Effector CD8-positive, alpha-beta T cell (primary cell): ENCODE data around the gene RNF167.

Experiments
- DNase-seq: peaks from one replicate; lab custom pipeline; 2025; lab: John Stamatoyannopoulos, UW

The RNF167 gene

DNA sequence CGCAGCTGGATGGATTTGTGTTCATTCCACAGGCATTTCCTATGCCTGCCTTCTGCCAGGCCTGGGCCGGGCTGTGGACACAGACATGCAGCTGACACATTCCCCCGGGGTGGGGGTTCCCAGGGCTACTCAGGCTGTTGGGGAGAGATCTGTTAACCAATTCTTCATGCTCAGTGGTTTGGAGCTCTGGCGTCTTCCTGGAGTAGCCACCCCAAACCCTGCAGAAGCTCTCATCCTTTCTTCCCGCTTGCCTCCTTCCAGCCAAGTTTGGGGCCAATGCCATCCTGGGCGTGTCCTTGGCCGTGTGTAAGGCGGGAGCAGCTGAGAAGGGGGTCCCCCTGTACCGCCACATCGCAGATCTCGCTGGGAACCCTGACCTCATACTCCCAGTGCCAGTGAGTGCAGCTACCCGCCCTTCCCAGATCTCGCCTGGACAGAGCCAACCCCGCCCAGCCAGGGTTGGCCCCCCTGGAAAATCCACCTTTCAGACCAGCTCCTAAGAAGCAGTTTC is 13.4 kb downstream of the RNF167 start:
- no peak for DNase-seq

- no peak for DNase-seq
Observed at GRCh38 chr17:4955091-4955490, 15.0 kb downstream of the RNF167 start.

DNA sequence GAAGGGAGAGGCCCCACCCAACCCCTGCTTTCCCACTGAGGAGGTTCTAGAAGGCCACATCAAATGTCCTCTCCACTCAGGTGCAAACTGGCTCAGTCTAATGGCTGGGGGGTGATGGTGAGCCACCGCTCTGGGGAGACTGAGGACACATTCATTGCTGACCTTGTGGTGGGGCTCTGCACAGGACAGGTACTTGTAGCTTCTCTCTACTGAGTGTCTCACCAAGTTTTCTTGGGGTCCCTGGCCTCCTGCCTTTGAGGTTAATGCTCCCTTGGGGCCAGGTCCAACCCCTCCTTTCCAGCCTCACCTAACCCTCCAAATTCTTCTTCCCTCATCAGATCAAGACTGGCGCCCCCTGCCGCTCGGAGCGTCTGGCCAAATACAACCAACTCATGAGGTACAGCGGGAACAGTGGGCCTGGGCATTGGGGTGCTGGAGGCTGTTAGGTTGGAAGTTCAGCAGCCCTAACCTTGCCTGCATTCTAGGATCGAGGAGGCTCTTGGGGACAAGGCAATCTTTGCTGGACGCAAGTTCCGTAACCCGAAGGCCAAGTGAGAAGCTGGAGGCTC is 16.5 kb downstream of the RNF167 start:
- peak; percentile 21 for DNase-seq

DNA sequence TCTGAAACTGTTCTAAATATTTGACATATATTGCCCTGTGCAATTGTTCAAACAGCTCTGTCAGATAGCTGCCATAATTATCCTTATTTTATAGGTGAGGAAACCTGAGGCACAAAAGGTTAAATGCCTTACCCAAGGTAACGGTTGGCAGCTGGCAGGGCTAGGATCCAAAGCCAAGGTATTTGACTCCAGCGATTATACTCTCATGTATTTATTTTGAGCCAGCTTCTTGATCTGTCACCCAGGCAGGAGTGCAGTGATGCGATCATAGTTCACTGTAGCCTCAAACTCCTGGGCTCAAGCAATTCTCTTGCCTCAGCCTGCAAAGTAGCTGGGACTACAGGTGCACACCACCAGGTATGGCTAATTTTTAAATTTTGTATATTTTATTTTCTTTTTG is 18.0 kb downstream of the RNF167 start:
- no peak for DNase-seq

DNA sequence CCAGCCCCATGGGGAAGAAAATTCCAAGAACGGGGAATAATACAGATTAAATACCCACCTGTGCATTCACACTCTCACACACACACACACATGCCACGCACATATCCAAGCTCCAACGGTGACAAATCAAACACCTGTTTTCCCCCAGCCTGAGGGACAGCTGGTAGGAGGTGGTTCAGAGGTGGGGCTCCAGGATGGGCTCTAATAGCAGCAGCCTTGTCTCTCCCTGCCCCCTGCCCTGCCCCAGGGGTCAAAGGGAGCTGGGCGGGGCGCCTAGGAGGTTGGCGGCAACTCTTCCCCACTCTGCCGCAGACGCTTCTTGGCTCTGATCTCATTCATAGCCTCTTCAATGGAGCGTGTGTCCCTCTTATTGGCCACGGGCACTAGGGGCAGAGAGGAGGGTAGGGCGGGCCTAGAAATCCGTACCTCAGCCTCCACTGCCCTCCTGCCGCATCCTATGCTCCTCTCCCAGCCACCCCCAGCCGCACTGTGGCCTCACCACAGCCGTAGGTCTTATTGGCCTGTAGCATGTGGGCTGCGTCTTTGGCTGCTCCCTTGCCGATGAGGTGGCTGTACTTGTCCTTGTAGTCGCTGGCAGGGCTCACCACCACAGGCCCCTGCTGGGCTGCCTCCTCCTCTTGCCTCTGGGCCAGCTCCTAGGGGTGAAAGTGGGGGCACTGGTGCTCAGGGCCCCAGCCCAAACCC is 19.3 kb downstream of the RNF167 start:
- no peak for DNase-seq

- no peak for DNase-seq
Observed at GRCh38 chr17:4960279-4960922, 20.3 kb downstream of the RNF167 start.

DNA sequence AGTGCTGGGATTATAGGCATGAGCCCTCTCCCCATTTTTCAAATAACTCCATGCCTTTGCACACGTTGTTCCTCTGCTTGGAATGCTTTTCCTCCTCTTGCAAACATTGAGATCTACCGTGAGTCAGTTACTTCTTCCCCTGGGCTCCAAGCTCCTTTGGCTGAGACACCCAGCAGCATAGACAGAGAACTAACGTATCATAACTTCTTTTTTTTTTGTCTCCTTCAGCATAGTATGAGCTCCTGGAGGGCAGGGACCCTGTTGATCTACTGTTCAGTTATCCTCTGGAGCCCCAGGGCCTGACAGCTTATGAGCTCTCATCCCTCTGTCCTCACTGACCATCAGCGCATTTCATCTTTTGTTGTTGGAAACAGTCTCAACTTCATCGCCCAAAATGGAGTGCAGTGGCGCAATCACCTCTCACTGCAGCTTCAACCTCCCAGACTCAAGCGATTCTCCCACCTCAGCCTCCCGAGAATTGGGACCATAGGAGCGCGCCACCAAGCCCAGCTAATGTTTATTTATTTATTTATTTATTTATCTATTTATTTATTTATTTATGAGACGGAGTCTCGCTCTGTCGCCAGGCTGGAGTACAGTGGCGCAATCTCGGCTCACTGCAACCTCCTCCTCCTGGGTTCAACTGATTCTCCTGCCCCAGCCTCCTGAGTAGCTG is 25.4 kb downstream of the RNF167 start:
- no peak for DNase-seq

DNA sequence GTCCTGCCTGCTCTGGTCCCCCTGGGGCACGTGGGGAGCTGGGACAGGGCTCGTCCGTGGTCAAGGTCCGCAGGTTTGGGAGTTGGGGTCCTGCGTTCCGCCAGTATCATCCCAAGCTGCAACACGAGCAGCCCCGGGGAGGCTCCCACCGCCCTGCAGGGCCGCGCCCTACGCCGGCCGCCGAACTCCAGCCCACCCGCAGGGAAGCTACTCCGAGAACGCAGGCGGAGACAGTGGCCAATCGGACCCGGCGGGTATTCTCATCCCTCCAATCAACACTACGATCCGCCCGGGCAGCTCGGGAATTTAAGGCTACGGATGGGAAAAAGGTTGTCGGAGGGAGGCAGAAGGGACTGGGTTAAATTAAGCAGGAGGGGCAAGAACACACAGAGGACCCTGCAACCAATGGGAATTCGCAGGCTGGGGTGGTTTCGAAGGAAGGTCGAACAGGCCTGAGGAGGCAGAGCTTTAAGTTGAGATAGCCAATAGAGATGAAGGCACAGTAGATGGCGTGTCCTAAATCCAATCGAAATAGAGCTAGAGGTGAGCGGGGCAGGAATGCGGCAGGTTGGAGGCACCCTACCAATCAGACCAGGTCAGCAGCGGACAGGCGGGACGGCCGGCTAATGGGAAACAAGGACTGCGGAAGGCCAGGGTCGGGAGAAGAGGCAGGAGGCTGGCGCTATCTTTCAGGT is 26.9 kb downstream of the RNF167 start:
- peak; percentile 88 for DNase-seq

DNA sequence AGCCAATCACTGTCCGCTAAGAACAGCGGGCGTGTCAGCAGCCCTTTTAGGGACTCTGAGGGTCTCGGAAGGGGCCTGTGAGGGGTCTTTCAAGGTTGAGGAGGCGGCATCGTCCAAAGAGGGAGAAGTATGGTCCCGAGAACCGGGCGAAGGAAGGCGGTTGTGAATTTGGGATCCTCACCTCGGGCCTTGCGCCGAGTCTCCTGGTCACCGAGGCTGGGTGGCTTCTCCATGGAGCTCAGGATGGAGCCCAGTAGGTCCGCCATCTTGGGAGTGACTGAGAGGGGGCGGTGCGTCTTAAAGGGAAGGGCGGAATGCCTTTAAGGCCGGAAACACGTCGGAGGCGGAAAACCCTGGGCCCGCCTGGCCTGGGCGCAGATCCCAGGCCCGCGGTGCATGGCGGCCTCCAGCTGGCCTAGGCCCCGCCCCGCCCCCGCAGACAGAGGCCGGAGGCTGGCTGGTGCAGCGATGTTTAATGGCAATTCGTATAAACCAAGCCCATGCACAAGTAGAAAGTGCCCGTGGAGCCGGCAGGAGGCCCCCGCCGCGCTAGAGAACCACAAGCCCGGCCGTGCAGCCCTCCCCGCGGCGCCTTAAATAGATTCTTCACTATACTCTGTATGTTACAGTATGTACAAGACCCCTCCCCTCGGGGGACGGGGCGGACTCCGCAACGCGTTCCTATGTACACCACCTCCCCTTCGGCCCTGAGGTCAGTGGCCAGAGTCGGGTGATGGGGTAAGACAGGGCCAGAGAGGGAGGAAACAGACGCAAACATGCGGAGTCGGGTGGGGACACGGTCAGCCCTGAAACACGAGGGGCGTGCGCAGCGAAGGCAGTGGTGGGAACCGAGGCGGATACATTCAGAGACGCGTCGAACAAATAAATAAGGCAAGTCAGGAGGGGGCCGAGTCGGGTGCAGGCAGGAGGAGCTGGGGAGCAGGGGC is 27.7 kb downstream of the RNF167 start, which contains the start of gene SPAG7:
Gene SPAG7, minus strand, starts transcription at position 279 of the 947 bp plus-strand sequence. Its CDS starts 13 bp downstream, at position 266.
- DNase-seq: peak; percentile 85

DNA sequence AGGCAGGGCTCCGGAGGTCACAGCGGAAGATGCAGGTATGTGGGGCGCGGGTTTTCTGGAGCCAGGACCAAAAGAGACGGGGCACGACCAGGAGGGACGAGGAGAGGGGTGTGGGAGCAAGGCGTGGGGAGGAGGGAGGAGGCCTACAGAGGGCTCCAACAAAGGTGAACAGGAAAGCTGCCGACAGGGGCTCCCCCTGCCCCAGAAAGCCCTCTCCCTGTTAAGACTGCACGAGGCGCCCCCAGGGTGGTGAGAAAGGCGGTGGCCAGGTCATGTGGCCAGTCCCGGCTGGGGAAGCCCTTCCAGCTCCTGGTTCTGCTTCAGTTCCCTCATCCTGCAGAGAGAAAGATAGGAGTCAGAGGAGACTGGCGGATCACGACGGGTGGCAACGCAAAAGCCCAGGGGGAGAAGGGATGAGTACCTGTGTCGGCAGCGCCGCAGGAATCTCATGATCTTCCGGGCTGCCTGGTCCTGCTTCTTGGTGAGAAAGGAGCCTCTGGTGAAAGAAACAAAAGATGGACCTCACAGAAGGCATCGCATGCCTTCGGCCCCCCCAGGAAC is 28.5 kb downstream of the RNF167 start:
- DNase-seq: no peak

DNA sequence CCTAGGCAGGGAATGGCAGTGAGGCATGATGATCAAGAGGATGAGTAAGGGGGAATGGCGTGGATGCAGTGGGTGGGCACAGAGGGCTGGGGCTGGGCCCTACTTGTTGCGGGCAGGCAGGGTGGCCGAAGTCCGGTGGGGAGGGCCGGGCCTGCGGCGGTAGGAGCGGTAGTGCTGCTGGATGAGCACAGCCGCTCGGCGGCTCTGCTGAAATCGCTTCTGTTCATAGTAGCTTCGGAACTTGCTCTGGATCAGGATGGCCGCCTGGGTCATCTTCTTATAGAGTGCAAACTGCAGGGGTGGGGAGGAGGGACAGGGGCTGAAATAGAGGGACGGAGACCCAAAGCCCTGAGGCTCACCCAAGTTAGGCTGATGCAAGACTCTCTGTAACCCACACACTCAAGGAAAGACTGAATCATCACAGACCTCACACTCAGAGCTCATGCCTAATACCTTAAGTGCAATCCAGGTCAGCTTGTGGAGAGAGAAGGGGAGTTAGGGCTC is 29.0 kb downstream of the RNF167 start:
- DNase-seq: no peak

DNA sequence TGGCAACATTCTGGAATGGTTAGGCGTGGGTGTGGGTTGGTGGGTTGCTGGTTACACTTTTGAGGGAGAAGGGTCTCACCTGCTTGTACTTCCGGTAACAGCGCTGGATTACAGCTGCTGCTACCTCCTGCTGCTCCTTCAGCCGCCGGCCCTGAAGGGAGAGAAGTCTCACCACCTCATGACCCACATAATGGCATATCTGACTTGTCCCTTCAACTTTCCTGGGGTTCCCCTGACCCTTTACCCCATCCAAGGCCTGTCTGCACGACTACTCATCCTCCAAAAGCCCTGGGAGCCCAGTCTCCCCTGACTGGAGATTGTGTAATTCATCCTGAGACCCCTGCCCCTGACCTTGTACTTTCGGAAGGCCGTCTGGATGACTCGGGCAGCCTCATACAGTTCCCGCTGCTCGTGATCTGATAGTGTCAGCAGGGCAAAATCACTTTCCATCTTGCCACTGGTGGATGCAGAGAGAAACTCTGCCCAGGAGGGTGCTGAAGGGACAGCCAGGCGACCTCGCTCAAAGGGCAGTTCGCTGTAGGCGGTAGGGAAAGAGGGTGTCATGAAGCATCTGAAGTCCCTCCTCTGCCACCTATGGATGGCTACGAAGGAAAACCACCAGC is 29.6 kb downstream of the RNF167 start:
- DNase-seq: no peak

- no peak for DNase-seq
Observed at GRCh38 chr17:4970273-4970672, 30.2 kb downstream of the RNF167 start.

DNA sequence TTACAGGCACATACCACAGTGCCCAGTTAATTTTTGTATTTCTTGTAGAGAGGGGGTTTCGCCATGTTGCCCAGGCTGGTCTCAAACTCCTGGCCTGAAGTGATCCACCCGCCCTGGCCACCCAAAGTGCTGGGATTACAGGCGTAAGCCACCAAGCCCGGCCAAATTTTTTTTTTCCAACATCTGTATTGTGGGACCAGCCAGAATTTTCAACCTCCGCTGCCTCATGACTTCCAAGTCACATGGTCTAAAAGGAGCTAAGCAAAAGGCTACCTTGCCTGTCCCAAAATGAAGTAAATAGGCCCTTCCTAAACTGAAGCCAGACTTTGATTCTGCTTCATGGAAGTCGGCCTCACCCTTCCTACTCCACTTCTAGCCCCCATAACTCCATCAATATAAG is 31.8 kb downstream of the RNF167 start:
- no peak for DNase-seq

GRCh38 chr17:4972322-4972721 is 32.3 kb downstream of the RNF167 start:
- DNase-seq: no peak

DNA sequence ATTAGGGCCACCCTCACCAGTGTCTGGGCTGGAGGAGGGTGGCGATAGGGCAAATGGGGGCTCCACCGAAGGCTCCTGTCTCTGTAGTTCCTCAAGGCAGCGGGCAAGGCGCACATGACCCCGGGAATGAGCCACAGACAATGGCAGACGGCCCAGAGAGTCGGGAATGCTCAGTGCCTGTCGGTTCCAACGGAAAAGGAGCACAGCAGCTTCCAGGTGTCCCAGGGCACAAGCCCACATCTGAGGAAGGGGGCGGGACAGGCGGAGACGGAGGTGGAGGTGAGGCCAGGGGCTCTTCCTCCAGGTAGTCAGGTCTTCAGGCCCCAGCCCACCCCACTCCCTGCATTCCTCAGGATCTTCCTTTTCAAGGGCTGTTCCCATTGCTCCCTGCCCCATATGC is 32.7 kb downstream of the RNF167 start:
- DNase-seq: no peak

GRCh38 chr17:4973256-4974114 is 33.4 kb downstream of the RNF167 start:
- no peak for DNase-seq

DNA sequence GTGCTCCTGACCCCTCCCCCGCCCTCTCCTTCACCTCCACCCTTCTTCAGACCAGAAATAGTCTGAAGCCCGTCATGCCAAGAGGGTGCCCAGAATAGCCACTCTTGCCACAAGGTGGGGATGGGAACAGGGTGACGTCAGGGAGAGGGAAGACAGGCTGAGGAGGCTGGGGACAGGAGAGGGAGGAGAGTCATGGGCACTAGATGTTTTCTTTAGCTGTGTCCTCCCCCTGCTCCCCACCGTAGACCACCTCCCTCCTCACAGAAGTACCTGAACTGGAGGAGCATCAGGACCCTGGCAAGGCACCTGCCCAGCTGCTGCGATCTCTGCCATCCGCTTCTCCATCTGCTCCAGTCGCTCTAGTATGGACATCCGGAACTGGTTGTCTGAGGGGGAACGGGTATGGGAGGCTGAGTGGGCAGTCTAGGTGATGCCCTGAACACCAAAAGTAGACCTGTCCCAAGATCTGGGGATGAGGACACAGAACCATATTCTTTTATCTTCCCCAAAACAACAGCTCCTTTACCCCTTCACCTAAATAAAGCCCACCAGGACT is 34.1 kb downstream of the RNF167 start:
- no peak for DNase-seq
